DND-41 (cell line): ENCODE data around the gene RAD51B.

Experiments used
- EZH2 ChIP-seq: IDR thresholded peaks from 3 replicates; pipeline ENCODE4 v1.6.1; 2012; ENCODE audit warnings: borderline replicate concordance, low read depth, mild to moderate bottlenecking, moderate library complexity, low read length, inconsistent platforms; ENCODE audit not compliant: severe bottlenecking
- TF ChIP-seq, protein P1 (sequence below): IDR thresholded peaks from 2 replicates; pipeline ENCODE4 v1.5.1; 2012; ENCODE audit warnings: borderline replicate concordance, low read length, moderate library complexity, mild to moderate bottlenecking; ENCODE audit not compliant: poor library complexity, severe bottlenecking; ENCODE audit errors: extremely low read depth

DNA sequence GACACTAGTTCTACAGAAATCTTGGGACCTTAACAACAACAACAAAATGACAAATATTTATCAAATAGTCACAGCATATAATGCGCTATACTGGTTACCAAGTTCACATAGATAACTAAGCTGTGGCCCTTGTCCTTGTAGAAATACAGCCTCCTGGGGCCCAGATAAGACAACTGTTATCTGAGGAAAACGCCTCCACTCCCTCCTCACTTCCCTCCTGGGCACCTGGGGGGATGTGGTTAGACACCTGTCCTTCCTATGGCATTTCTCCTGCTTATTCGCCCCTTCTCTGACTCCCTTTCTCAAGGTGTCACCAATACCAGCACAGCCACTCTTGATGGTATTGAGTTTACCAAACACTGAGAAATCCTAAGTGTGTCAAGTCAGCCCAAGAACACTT is 419.4 kb downstream of the RAD51B start:
- TF ChIP-seq, protein P1, sequence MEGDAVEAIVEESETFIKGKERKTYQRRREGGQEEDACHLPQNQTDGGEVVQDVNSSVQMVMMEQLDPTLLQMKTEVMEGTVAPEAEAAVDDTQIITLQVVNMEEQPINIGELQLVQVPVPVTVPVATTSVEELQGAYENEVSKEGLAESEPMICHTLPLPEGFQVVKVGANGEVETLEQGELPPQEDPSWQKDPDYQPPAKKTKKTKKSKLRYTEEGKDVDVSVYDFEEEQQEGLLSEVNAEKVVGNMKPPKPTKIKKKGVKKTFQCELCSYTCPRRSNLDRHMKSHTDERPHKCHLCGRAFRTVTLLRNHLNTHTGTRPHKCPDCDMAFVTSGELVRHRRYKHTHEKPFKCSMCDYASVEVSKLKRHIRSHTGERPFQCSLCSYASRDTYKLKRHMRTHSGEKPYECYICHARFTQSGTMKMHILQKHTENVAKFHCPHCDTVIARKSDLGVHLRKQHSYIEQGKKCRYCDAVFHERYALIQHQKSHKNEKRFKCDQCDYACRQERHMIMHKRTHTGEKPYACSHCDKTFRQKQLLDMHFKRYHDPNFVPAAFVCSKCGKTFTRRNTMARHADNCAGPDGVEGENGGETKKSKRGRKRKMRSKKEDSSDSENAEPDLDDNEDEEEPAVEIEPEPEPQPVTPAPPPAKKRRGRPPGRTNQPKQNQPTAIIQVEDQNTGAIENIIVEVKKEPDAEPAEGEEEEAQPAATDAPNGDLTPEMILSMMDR, result no peak
- TF ChIP-seq EZH2, result no peak
